GM04504 (cell line): ENCODE measurements around the gene BRD3.
A peak's percentile ranks its signal among the peaks of the same experiment; 100 is the strongest.
"Not testable (repeated sequence)": the region's sequence is repeated elsewhere in the genome, so short reads cannot be mapped to it uniquely, and the experiment has no call there.

Source experiments
- DNase-seq: peaks from one replicate; pipeline ENCODE4 v3.0.0-alpha.2; 2012; ENCODE audit warnings: low read depth

Gene BRD3

GRCh38 chr9:134067904-134068743 is at the start of gene BRD3:
Gene BRD3, minus strand, starts transcription at chr9:134068026. Its CDS starts 14,549 bp downstream, at chr9:134053477.
- DNase-seq: peak; percentile 79

- DNase-seq: no peak
Measured at GRCh38 chr9:134112561-134112960, 44.7 kb upstream of the BRD3 start.

- no peak for DNase-seq
Measured at GRCh38 chr9:134111064-134111463, 43.2 kb upstream of the BRD3 start.

- no peak for DNase-seq
Measured at GRCh38 chr9:134103391-134103998, 35.7 kb upstream of the BRD3 start.

- DNase-seq: no peak
Measured at GRCh38 chr9:134101623-134102149, 33.9 kb upstream of the BRD3 start.

GRCh38 chr9:134101133-134101532 is 33.3 kb upstream of the BRD3 start:
- not testable (repeated sequence) for DNase-seq

- no peak for DNase-seq
Measured at GRCh38 chr9:134100040-134100439, 32.2 kb upstream of the BRD3 start.

- DNase-seq: no peak
Measured at GRCh38 chr9:134099123-134099761, 31.4 kb upstream of the BRD3 start.

GRCh38 chr9:134089972-134090371 is 22.1 kb upstream of the BRD3 start:
- DNase-seq: no peak

- no peak for DNase-seq
Measured at GRCh38 chr9:134088063-134088725, 20.4 kb upstream of the BRD3 start.

- no peak for DNase-seq
Measured at GRCh38 chr9:134085674-134086073, 17.8 kb upstream of the BRD3 start.

GRCh38 chr9:134083451-134083850 is 15.6 kb upstream of the BRD3 start:
- DNase-seq: no peak

- no peak for DNase-seq
Measured at GRCh38 chr9:134076644-134077043, 8.8 kb upstream of the BRD3 start.

- not testable (repeated sequence) for DNase-seq
Measured at GRCh38 chr9:134075689-134076088, 7.9 kb upstream of the BRD3 start.

- DNase-seq: no peak
Measured at GRCh38 chr9:134073500-134073899, 5.7 kb upstream of the BRD3 start.

- not testable (repeated sequence) for DNase-seq
Measured at GRCh38 chr9:134072683-134073082, 4.9 kb upstream of the BRD3 start.

- no peak for DNase-seq
Measured at GRCh38 chr9:134071149-134071548, 3.3 kb upstream of the BRD3 start.

- DNase-seq: no peak
Measured at GRCh38 chr9:134069480-134070399, 1.9 kb upstream of the BRD3 start.

- no peak for DNase-seq
Measured at GRCh38 chr9:134068744-134069479, 1.1 kb upstream of the BRD3 start.
